Measurements from ENCODE around the gene CBX6. TPM values are rescaled to one million over a fixed set of nuclear protein-coding genes. Genes with fewer than 3 reads are reported as not detected.

Gene CBX6
- total and polyA plus RNA-seq, 9 of the 15 experiments (the other 6 are each of a cell fraction or from before 2014, with no cell fraction given), result 0.75 to 31.6 (median 8.0) TPM

GRCh38 chr22:38828616-38829205 is 43.3 kb downstream of the CBX6 start:
- Histone ChIP-seq H3K4me1 (replicated peaks in 1 of 2; ENCODE audit: control insufficient read depth in 2 of 2, insufficient read depth in 2 of 2, low read length in 2 of 2) (peaks cover 0 to 5% of the 10 kb centered on the region in 2 experiments; a peak in 2 of 5 replicates), H3K9ac (ENCODE audit: insufficient read depth in 1 of 2, low read depth in 2 of 2, low read length in 2 of 2) (no peak overlapping the region), H4K20me1 (replicated peaks; ENCODE audit: control insufficient read depth, insufficient read depth, low read length) (0 out of 2 replicates have a peak, but pooled peaks cover 6% of the 10 kb centered on the region), H3K4me3 (no peak overlapping the region), H3K27me3 (ENCODE audit: control insufficient read depth in 2 of 2, insufficient read depth in 2 of 2, low read length in 2 of 2) (no peaks in the 10 kb centered on the region), H2AFZ (ENCODE audit: low read depth, low read length) (no peak overlapping the region), H3K4me2 (ENCODE audit: insufficient read depth, low read length) (no peak overlapping the region), H3K9me1 (ENCODE audit: control insufficient read depth, insufficient read depth, low read length) (no peaks in the 10 kb centered on the region), H3K36me3 (ENCODE audit: control insufficient read depth, insufficient read depth, low read length) (no peaks in the 10 kb centered on the region), H3K79me2 (ENCODE audit: control insufficient read depth, insufficient read depth, low read length) (no peaks in the 10 kb centered on the region), H3K9me3 (replicated peaks; ENCODE audit: control insufficient read depth, insufficient read depth, low read depth, low read length) (no peaks in the 10 kb centered on the region), H3K27ac (ENCODE audit: extremely low read depth, low read depth, low read length) (no peak overlapping the region)
- in situ Hi-C loops (cut with MboI), result no loop called here
- 43% methylated on average over 8 of the region's 10 CpGs for WGBS (ENCODE audit: insufficient coverage, low coverage, missing lambda C conversion rate)
- ATAC-seq (no peak), FAIRE-seq (no peak), DNase-seq (ENCODE audit: extremely low read depth in 1 of 4, low spot score in 3 of 4) (no peak)
- no TSS peak for BruUV-seq (replicated peaks)
- intact Hi-C loops (cut with micrococcal nuclease), result no loop called here
- ChIA-PET POLR2A (interaction anchor here (0.6 to 2.4 kb wide), 3 partner anchors 9 to 1895 kb away, joined by 4 to 10 read pairs (median 5); no protein-coding TSS in a partner anchor), CTCF (ENCODE audit: low intra/inter-chr PET ratio) (no interaction called here)
- no peak for TF ChIP-seq RBM39 (optimal IDR thresholded peaks at IDR 0.05; ENCODE audit: low read depth, low read length)

DNA sequence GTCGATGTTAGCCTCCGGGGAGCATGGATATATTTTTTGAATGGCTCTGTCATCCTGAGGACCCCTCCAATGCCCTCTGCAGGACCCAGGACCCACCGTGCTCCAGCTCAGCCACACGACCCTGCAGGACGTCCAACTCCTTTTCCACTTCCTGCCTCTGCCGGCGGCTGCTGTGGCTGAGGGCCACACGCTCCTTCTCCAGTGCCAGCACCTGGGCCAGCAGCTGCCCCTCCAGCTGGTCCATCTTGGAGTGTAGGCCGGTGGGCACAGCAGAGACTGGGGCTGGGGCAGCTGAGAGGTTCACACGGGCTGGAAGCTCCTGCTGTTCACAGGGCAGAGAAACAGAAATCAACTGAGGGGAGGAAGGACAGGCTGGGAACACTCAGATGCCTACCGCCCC is 43.8 kb downstream of the CBX6 start:
- no TSS peak for BruUV-seq (replicated peaks)
- intact Hi-C loops (cut with micrococcal nuclease), result no loop called here
- CTCF ChIA-PET (ENCODE audit: low intra/inter-chr PET ratio), result no interaction called here
- no peak for FAIRE-seq
- H3K4me1 ChIP-seq (replicated peaks in 1 of 2; ENCODE audit: control insufficient read depth in 2 of 2, insufficient read depth in 2 of 2, low read length in 2 of 2), result peaks cover 0 to 5% of the 10 kb centered on the region in 2 experiments; a peak in 2 of 5 replicates
- H3K9ac ChIP-seq (ENCODE audit: insufficient read depth in 1 of 2, low read depth in 2 of 2, low read length in 2 of 2), result no peak overlapping the region
- H4K20me1 ChIP-seq (replicated peaks; ENCODE audit: control insufficient read depth, insufficient read depth, low read length), result 0 out of 2 replicates have a peak, but pooled peaks cover 6% of the 10 kb centered on the region
- in situ Hi-C loops (cut with MboI), result no loop called here
- POLR2A ChIA-PET, result interaction anchor here (2.4 kb wide), 1 partner anchor 9 kb away, joined by 10 read pairs; no protein-coding TSS in a partner anchor
- no peak overlapping the region for H2AFZ ChIP-seq (ENCODE audit: low read depth, low read length)
- no peaks in the 10 kb centered on the region for H3K36me3 ChIP-seq (ENCODE audit: control insufficient read depth, insufficient read depth, low read length)
- TF ChIP-seq HNRNPUL1 (IDR thresholded peaks at IDR 0.05; ENCODE audit: low read length) (no peak), SMAD2 (IDR thresholded peaks at IDR 0.05; ENCODE audit: low read depth, low read length) (no peak), KLF6 (CRISPR knock-in tag; IDR thresholded peaks at IDR 0.05; ENCODE audit: borderline replicate concordance) (no peak), ZSCAN29 (IDR thresholded peaks at IDR 0.05) (no peak), ZNF316 (IDR thresholded peaks at IDR 0.05) (no peak), NFE2L1 (tag; IDR thresholded peaks at IDR 0.05; ENCODE audit: borderline replicate concordance, low read depth) (no peak), MTA1 (IDR thresholded peaks at IDR 0.05; ENCODE audit: borderline replicate concordance) (no peak), RBM15 (IDR thresholded peaks at IDR 0.05; ENCODE audit: insufficient read depth, low read length) (no peak), KLF16 (IDR thresholded peaks at IDR 0.05) (no peak)
- TF ChIP-seq, protein P1, sequence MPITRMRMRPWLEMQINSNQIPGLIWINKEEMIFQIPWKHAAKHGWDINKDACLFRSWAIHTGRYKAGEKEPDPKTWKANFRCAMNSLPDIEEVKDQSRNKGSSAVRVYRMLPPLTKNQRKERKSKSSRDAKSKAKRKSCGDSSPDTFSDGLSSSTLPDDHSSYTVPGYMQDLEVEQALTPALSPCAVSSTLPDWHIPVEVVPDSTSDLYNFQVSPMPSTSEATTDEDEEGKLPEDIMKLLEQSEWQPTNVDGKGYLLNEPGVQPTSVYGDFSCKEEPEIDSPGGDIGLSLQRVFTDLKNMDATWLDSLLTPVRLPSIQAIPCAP (CRISPR knock-in tag; IDR thresholded peaks at IDR 0.05; ENCODE audit: borderline replicate concordance), result no peak
- no peak for ATAC-seq
- H3K27me3 ChIP-seq (ENCODE audit: control insufficient read depth in 2 of 2, insufficient read depth in 2 of 2, low read length in 2 of 2), result no peaks in the 10 kb centered on the region
- H3K9me3 ChIP-seq (replicated peaks; ENCODE audit: control insufficient read depth, insufficient read depth, low read depth, low read length), result no peaks in the 10 kb centered on the region
- 39% methylated on average over 10 of the region's 11 CpGs for WGBS (ENCODE audit: insufficient coverage, low coverage, missing lambda C conversion rate)
- H3K4me3 ChIP-seq, result no peak overlapping the region
- H3K4me2 ChIP-seq (ENCODE audit: insufficient read depth, low read length), result no peak overlapping the region
- H3K79me2 ChIP-seq (ENCODE audit: control insufficient read depth, insufficient read depth, low read length), result no peaks in the 10 kb centered on the region
- H3K27ac ChIP-seq (ENCODE audit: extremely low read depth, low read depth, low read length), result no peak overlapping the region
- DNase-seq (ENCODE audit: extremely low read depth in 1 of 4, low spot score in 3 of 4), result no peak
- no peaks in the 10 kb centered on the region for H3K9me1 ChIP-seq (ENCODE audit: control insufficient read depth, insufficient read depth, low read length)

Data from K562 (cell line).